Measurements from ENCODE around the gene SERINC5.
"Not testable (repeated sequence)": the region's sequence is repeated elsewhere in the genome, so short reads cannot be mapped to it uniquely, and the experiment has no call there.

SERINC5 gene

DNA sequence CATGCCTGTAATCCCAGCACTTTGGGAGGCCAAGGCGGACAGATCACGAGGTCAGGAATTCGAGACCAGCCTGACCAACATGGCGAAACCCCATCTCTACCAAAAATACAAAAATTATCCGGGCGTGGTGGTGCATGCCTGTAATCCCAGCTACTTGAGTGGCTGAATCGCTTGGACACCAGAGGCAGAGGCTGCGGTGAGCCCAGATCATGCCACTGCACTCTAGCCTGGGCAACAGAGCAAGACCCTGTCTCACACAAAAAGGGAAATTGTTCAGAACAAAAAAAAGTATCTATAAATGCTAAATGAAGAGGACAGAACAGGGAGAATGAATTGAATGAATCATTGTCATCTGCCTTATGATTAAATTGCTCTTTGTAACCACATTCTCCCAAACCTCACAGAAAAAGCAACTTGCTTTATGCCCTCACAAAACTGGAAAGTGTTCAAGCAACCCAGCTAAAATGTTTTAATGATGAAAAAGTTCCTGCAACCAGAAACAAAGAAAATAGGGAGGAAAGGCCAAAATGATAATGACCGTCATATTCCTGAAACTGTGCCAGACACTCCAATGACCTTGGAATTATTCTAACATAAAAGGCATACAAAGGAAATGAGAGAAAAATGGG is 83.7 kb downstream of the SERINC5 start:
- Histone ChIP-seq H3K27ac (ENCODE audit: low read depth, low read length) (no peak overlapping the region), H3K4me1 (ENCODE audit: control insufficient read depth, insufficient read depth, low read length) (peaks cover 15% of the 10 kb centered on the region), H3K9me3 (ENCODE audit: control insufficient read depth, insufficient read depth, low read depth, low read length) (no peaks in the 10 kb centered on the region), H3K36me3 (ENCODE audit: control insufficient read depth, insufficient read depth, low read length) (peaks cover 86% of the 10 kb centered on the region), H3K4me3 (ENCODE audit: low read depth, low read length) (no peak overlapping the region), H3K9ac (ENCODE audit: low read length) (no peak overlapping the region), H3K27me3 (ENCODE audit: control insufficient read depth, insufficient read depth, low read length) (no peaks in the 10 kb centered on the region)

- Histone ChIP-seq H3K4me3 (ENCODE audit: low read depth, low read length) (no peak overlapping the region), H3K9me3 (ENCODE audit: control insufficient read depth, insufficient read depth, low read depth, low read length) (no peaks in the 10 kb centered on the region), H3K4me1 (ENCODE audit: control insufficient read depth, insufficient read depth, low read length) (peaks cover 14% of the 10 kb centered on the region), H3K9ac (ENCODE audit: low read length) (no peak overlapping the region), H3K36me3 (ENCODE audit: control insufficient read depth, insufficient read depth, low read length) (peaks cover 95% of the 10 kb centered on the region), H3K27ac (ENCODE audit: low read depth, low read length) (no peak overlapping the region), H3K27me3 (ENCODE audit: control insufficient read depth, insufficient read depth, low read length) (no peaks in the 10 kb centered on the region)
Measured at GRCh38 chr5:80170117-80170535, 85.7 kb downstream of the SERINC5 start.

DNA sequence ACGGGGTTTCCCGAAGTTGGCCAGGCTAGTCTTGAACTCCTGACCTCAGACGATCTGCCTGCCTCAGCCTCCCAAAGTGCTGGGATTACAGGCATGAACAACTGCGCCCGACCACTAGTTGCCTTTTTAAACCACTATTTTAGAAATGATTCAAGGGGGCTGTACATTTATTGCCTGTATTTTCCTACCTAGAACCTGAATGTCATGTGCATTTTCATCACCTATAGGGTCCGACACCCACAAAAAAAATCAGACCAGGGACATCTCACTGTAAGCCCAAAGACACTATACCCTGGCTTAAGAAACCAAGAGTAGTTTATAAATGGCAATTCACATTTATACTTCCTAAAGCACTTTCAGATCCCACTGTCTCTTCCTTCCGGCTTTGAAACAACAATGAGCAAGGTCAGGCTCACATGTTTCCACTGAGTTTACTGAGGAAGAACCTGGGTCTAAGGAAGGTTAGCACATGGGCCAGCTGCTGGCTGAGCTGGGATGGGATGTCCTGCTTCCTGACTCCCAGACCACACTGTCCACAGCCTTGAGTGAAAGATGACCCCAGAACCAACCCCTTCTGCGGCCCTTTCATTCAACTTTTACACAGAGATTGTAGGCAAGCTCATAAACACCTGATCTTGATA is 87.3 kb downstream of the SERINC5 start:
- Histone ChIP-seq H3K36me3 (ENCODE audit: control insufficient read depth, insufficient read depth, low read length) (peaks cover 96% of the 10 kb centered on the region), H3K9me3 (ENCODE audit: control insufficient read depth, insufficient read depth, low read depth, low read length) (no peaks in the 10 kb centered on the region), H3K4me3 (ENCODE audit: low read depth, low read length) (no peak overlapping the region), H3K27ac (ENCODE audit: low read depth, low read length) (no peak overlapping the region), H3K27me3 (ENCODE audit: control insufficient read depth, insufficient read depth, low read length) (no peaks in the 10 kb centered on the region), H3K4me1 (ENCODE audit: control insufficient read depth, insufficient read depth, low read length) (peaks cover 2% of the 10 kb centered on the region), H3K9ac (ENCODE audit: low read length) (no peak overlapping the region)

- Histone ChIP-seq H3K4me1 (ENCODE audit: control insufficient read depth, insufficient read depth, low read length) (peaks cover 2% of the 10 kb centered on the region; the same call in 1 of the 2 replicates), H3K27me3 (ENCODE audit: control insufficient read depth, insufficient read depth, low read length) (no peaks in the 10 kb centered on the region), H3K9ac (ENCODE audit: low read length) (no peak overlapping the region), H3K4me3 (ENCODE audit: low read depth, low read length) (no peak overlapping the region), H3K9me3 (ENCODE audit: control insufficient read depth, insufficient read depth, low read depth, low read length) (no peaks in the 10 kb centered on the region; the same call in 1 of the 2 replicates), H3K36me3 (ENCODE audit: control insufficient read depth, insufficient read depth, low read length) (peaks cover 98% of the 10 kb centered on the region), H3K27ac (ENCODE audit: low read depth, low read length) (no peak overlapping the region)
Measured at GRCh38 chr5:80165452-80165851, 90.4 kb downstream of the SERINC5 start.

- no peak overlapping the region for H3K27ac ChIP-seq (ENCODE audit: low read depth, low read length)
Measured at GRCh38 chr5:80161165-80161564, 94.7 kb downstream of the SERINC5 start.

GRCh38 chr5:80160242-80160641 is 95.6 kb downstream of the SERINC5 start:
- H3K27ac ChIP-seq (ENCODE audit: low read depth, low read length): no peak overlapping the region
- peaks cover 91% of the 10 kb centered on the region for H3K36me3 ChIP-seq (ENCODE audit: control insufficient read depth, insufficient read depth, low read length)
- H3K9me3 ChIP-seq (ENCODE audit: control insufficient read depth, insufficient read depth, low read depth, low read length): no peaks in the 10 kb centered on the region; the same call in 1 of the 2 replicates
- H3K9ac ChIP-seq (ENCODE audit: low read length): no peak overlapping the region
- no peaks in the 10 kb centered on the region for H3K27me3 ChIP-seq (ENCODE audit: control insufficient read depth, insufficient read depth, low read length)
- H3K4me1 ChIP-seq (ENCODE audit: control insufficient read depth, insufficient read depth, low read length): peaks cover 31% of the 10 kb centered on the region
- H3K4me3 ChIP-seq (ENCODE audit: low read depth, low read length): no peak overlapping the region

More at GRCh38 chr5:80161165-80161564, 94.7 kb downstream of the SERINC5 start:
- H3K36me3 ChIP-seq (ENCODE audit: control insufficient read depth, insufficient read depth, low read length): peaks cover 92% of the 10 kb centered on the region
- H3K9ac ChIP-seq (ENCODE audit: low read length): no peak overlapping the region
- H3K4me3 ChIP-seq (ENCODE audit: low read depth, low read length): no peak overlapping the region
- H3K27me3 ChIP-seq (ENCODE audit: control insufficient read depth, insufficient read depth, low read length): no peaks in the 10 kb centered on the region
- H3K9me3 ChIP-seq (ENCODE audit: control insufficient read depth, insufficient read depth, low read depth, low read length): no peaks in the 10 kb centered on the region; the same call in 1 of the 2 replicates
- H3K4me1 ChIP-seq (ENCODE audit: control insufficient read depth, insufficient read depth, low read length): peaks cover 31% of the 10 kb centered on the region

DNA sequence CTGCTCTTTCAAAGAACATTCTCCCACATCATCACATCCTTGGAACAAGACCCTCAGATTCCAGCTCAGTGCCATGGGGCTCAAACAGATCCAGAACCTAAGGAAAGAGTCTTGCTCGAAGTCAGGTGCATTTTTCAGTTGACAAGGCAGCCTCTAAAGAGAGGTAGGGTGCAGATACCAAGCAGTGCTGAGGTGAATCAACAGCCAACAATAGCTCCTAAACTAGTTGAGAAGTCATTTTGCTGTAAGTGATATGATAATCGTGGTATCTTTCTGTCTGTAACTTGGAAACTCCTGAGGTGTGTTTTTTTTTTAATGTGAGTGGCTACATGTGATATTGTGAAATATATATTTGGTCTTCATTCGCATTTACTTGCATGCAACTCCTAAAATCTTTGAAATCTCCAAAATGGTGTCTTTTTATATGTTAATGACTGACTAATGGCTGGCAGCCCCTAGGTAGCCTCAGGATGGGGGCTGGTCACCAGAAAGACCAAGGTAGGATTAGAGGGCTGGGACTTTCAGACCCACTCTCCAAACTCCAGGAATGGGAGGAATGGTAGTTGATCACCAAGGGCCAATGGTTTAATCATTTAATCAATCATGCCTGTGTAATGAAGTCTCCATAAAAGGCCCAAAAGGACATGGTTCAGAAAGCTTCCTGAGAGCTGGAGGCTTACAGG is 96.6 kb downstream of the SERINC5 start:
- H3K9ac ChIP-seq (ENCODE audit: low read length): peak overlapping the region; percentile 8
- no peaks in the 10 kb centered on the region; the same call in 1 of the 2 replicates for H3K9me3 ChIP-seq (ENCODE audit: control insufficient read depth, insufficient read depth, low read depth, low read length)
- H3K27ac ChIP-seq (ENCODE audit: low read depth, low read length): peak overlapping the region; percentile 37; the same call in 1 of the 2 replicates
- no peaks in the 10 kb centered on the region for H3K27me3 ChIP-seq (ENCODE audit: control insufficient read depth, insufficient read depth, low read length)
- H3K4me3 ChIP-seq (ENCODE audit: low read depth, low read length): no peak overlapping the region
- peaks cover 31% of the 10 kb centered on the region for H3K4me1 ChIP-seq (ENCODE audit: control insufficient read depth, insufficient read depth, low read length)
- peaks cover 88% of the 10 kb centered on the region for H3K36me3 ChIP-seq (ENCODE audit: control insufficient read depth, insufficient read depth, low read length)

DNA sequence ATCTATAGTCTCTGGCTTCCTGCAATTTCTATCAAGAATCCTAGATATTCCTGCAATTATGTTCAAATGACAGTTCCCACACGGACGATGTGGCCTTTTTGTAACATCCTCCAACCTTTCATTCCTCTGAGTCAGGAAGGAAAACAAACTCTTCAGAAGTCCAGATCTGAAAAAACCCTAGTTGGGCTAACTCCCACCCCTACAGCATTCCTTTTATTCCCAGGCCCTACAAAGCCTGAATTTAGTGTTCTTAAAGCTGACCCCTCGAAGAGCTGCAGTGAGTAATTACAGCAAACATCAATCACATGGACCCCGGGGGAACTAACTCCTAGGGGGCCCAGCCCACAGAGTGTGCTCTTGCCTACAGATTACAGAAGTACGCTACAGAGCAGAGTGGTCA is 99.7 kb downstream of the SERINC5 start:
- Histone ChIP-seq H3K4me3 (ENCODE audit: low read depth, low read length) (no peak overlapping the region), H3K4me1 (ENCODE audit: control insufficient read depth, insufficient read depth, low read length) (peaks cover 29% of the 10 kb centered on the region), H3K9ac (ENCODE audit: low read length) (no peak overlapping the region), H3K27me3 (ENCODE audit: control insufficient read depth, insufficient read depth, low read length) (no peaks in the 10 kb centered on the region), H3K27ac (ENCODE audit: low read depth, low read length) (no peak overlapping the region), H3K36me3 (ENCODE audit: control insufficient read depth, insufficient read depth, low read length) (peaks cover 76% of the 10 kb centered on the region), H3K9me3 (ENCODE audit: control insufficient read depth, insufficient read depth, low read depth, low read length) (no peaks in the 10 kb centered on the region)

DNA sequence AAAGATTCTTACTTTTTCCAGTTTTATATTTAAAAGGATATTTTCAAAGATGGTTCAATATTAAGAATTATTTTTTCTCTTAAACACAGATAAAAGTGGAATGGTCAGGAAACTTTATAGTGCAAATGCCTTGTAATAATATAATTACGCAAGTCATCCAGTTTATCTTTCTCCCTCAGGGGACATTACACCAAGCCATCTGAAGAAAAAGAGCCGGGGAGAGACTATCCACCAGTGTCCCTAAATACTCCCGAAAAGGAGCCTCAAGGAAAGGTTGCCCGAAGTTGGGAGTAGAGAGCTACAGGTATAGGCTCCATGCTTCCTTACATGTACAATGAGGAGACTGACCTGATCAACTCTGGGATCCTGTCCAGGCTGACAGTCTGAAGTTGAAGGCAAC is 101.1 kb downstream of the SERINC5 start:
- no peak overlapping the region for H3K27ac ChIP-seq (ENCODE audit: low read depth, low read length)
- peaks cover 77% of the 10 kb centered on the region for H3K36me3 ChIP-seq (ENCODE audit: control insufficient read depth, insufficient read depth, low read length)
- no peak overlapping the region for H3K4me3 ChIP-seq (ENCODE audit: low read depth, low read length)
- no peak overlapping the region for H3K9ac ChIP-seq (ENCODE audit: low read length)
- H3K9me3 ChIP-seq (ENCODE audit: control insufficient read depth, insufficient read depth, low read depth, low read length): no peaks in the 10 kb centered on the region
- peaks cover 22% of the 10 kb centered on the region for H3K4me1 ChIP-seq (ENCODE audit: control insufficient read depth, insufficient read depth, low read length)
- no peaks in the 10 kb centered on the region for H3K27me3 ChIP-seq (ENCODE audit: control insufficient read depth, insufficient read depth, low read length)

GRCh38 chr5:80154289-80154688 is 101.6 kb downstream of the SERINC5 start:
- not testable (repeated sequence) for H3K4me3 ChIP-seq (ENCODE audit: low read depth, low read length); H3K9ac ChIP-seq (ENCODE audit: low read length); H3K27me3 ChIP-seq (ENCODE audit: control insufficient read depth, insufficient read depth, low read length); H3K9me3 ChIP-seq (ENCODE audit: control insufficient read depth, insufficient read depth, low read depth, low read length); H3K27ac ChIP-seq (ENCODE audit: low read depth, low read length)
- Histone ChIP-seq H3K36me3 (ENCODE audit: control insufficient read depth, insufficient read depth, low read length) (peaks cover 78% of the 10 kb centered on the region), H3K4me1 (ENCODE audit: control insufficient read depth, insufficient read depth, low read length) (peaks cover 17% of the 10 kb centered on the region)

DNA sequence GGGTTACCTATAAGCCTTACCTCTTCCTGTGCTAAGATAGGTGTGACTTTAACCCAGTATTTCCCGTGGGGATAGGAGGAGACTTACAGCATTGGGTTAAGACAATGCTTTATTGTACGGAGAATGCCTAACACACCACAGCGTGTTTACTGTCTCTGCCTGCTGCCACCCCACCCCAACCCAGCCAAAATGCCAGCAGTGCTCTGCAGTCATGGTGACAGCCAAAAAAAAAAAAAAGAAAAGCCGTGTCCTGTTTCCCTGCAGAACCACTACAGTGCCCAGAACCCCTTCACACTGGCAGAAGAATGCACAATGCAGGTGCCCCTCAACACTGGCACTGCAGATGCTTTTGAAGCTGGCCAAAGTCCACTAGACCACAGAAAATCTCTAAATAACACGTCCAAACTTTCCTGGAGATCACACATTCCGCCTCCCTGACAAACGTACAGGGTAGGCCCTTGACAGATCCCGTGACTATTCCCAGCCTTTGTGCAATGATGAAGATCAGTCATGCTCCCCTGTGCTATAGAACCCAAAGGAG is 102.2 kb downstream of the SERINC5 start:
- no peak overlapping the region for H3K27ac ChIP-seq (ENCODE audit: low read depth, low read length)
- no peak overlapping the region for H3K9ac ChIP-seq (ENCODE audit: low read length)
- no peaks in the 10 kb centered on the region for H3K27me3 ChIP-seq (ENCODE audit: control insufficient read depth, insufficient read depth, low read length)
- H3K36me3 ChIP-seq (ENCODE audit: control insufficient read depth, insufficient read depth, low read length): peaks cover 77% of the 10 kb centered on the region
- no peak overlapping the region for H3K4me3 ChIP-seq (ENCODE audit: low read depth, low read length)
- H3K9me3 ChIP-seq (ENCODE audit: control insufficient read depth, insufficient read depth, low read depth, low read length): no peaks in the 10 kb centered on the region
- H3K4me1 ChIP-seq (ENCODE audit: control insufficient read depth, insufficient read depth, low read length): peaks cover 11% of the 10 kb centered on the region
